HG02981 (cell line): ENCODE measurements around the gene TYRO3.
A peak's percentile ranks its signal among the peaks of the same experiment; 100 is the strongest.
"Not testable (repeated sequence)": the region's sequence is repeated elsewhere in the genome, so short reads cannot be mapped to it uniquely, and the experiment has no call there.

Experiments
- ATAC-seq: cut with Tn5 transposase; IDR thresholded peaks from one replicate; pipeline ENCODE4 v1.9.1; 2021; ENCODE audit warnings: mild to moderate bottlenecking, moderate library complexity; ENCODE audit not compliant: unreplicated experiment

TYRO3 gene

GRCh38 chr15:41553731-41554130, 5.3 kb upstream of the TYRO3 start:
- ATAC-seq = no peak

- no peak for ATAC-seq
These were observed 4.7 kb upstream of the TYRO3 start for GRCh38 chr15:41554343-41554742.

- no peak for ATAC-seq
These were observed 4.1 kb upstream of the TYRO3 start for GRCh38 chr15:41554915-41555314.

- no peak for ATAC-seq
These were observed 2.3 kb upstream of the TYRO3 start for GRCh38 chr15:41556677-41557076.

GRCh38 chr15:41557673-41558399, 1.2 kb upstream of the TYRO3 start:
- ATAC-seq = peak; percentile 54

GRCh38 chr15:41559239-41559782, 299 bp downstream of the TYRO3 start:
- ATAC-seq = no peak

GRCh38 chr15:41560572-41560874, 1.5 kb downstream of the TYRO3 start:
- ATAC-seq = no peak

GRCh38 chr15:41561104-41561776, 2.2 kb downstream of the TYRO3 start:
- no peak for ATAC-seq

- no peak for ATAC-seq
These were observed 2.7 kb downstream of the TYRO3 start for GRCh38 chr15:41561777-41562145.

GRCh38 chr15:41562244-41562643, 3.2 kb downstream of the TYRO3 start:
- no peak for ATAC-seq

GRCh38 chr15:41562784-41563198, 3.8 kb downstream of the TYRO3 start:
- no peak for ATAC-seq

GRCh38 chr15:41564286-41564959, 5.4 kb downstream of the TYRO3 start:
- ATAC-seq = no peak

- no peak for ATAC-seq
These were observed 6.0 kb downstream of the TYRO3 start for GRCh38 chr15:41564960-41565502.

GRCh38 chr15:41565702-41566101, 6.7 kb downstream of the TYRO3 start:
- ATAC-seq = no peak

- no peak for ATAC-seq
These were observed 7.3 kb downstream of the TYRO3 start for GRCh38 chr15:41566121-41566885.

- ATAC-seq = no peak
These were observed 8.2 kb downstream of the TYRO3 start for GRCh38 chr15:41567261-41567660.

GRCh38 chr15:41567862-41568261, 8.8 kb downstream of the TYRO3 start:
- ATAC-seq = no peak

- ATAC-seq = no peak
These were observed 9.5 kb downstream of the TYRO3 start for GRCh38 chr15:41568350-41569017.

GRCh38 chr15:41569232-41569631, 10.2 kb downstream of the TYRO3 start:
- not testable (repeated sequence) for ATAC-seq

GRCh38 chr15:41570764-41571163, 11.8 kb downstream of the TYRO3 start:
- ATAC-seq = no peak
